Activated effector memory CD4-positive, alpha-beta T cell treated with anti-CD3 and anti-CD28 coated beads, Interleukin-2, amount 50 U/mL, for 16 hours (primary cell): ENCODE results near the gene LENG1.

Experiments
- DNase-seq: peaks from one replicate; pipeline ENCODE4 v3.0.0-alpha.2; 2020

LENG1 gene

DNA sequence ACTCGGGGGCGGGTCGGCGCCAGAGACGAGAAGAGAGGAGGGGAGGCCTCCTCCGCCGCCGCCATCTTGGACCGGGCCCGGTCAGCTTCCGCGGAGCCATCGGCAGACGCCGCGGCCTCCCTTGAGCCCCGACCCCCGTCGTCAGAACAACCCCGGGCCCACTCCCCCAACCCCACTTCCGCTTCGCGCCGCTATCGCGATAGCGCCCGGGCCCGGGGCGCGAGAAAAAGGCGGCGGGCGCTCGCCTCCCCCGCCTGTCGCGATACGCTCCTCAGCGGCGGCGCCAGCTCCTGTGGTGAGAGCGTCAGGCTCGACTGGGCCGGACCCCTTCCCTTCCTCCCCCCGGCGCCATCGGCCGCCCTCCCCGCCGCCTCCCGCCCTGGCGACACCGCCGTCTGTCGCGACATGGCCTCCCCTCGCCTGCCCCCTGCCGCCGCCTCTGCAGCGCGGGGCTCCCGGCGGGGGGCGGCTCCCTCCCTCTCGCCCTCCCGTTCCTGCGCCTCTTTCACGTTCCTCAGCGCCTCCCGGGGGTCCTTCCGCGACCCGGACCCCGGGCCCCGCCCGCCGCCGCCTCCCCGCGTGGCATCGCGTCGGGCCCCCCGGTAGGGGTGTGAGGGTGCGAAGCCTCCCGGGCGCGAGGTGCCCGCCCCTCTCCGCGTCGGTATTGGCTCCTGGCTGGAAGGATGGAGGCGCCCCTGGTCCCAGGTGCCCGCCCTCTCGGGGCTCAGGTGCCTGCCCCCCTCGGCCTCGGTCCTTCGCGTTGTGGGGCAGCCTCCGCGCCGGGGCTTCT, 21.6 kb downstream of the LENG1 start, which contains the start of gene CNOT3:
Gene CNOT3, plus strand, starts transcription at position 64 of the 790 bp plus-strand sequence. CDS start 5,217 bp downstream, outside the sequence.
- peak; percentile 76 for DNase-seq

DNA sequence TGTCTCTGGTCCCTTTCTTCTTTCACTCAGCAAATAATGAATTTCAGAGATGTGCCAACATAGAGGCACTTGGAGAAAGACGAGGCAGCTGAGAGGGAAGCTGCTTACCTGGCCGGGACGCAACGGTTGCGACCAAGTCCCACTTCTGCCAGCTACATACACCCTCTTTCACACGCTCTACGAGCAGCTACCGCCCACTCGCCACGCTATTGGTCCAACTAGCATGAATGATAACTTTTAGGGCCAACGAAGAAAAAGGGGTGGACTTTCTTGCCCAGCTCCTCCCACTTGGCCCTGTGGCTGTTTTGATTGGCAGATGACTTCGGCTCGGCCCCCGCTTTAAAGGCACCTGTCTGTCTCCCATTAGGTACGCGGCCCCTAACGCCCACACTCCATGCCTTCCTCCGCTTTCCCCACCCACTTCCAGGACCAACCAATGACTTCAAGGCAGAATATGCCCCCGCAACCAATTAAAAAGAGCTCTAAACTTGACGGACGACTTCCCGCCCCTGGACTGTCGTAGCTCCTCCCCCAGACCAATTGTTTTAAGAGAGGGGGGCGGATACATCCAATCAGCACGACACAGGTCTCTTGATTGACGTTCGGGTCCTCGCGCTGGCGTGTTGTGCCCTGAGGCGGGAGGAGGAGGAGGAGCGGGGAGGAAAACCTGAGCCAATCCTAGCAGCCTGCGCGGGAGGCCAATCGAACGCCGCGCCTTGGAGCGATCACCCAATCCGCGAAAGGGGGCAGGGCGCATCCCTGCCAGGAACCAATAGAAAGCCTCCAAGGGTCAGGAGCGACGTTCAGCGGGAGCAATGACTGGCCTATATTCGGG, 22.4 kb downstream of the LENG1 start:
- DNase-seq, result peak; percentile 100

DNA sequence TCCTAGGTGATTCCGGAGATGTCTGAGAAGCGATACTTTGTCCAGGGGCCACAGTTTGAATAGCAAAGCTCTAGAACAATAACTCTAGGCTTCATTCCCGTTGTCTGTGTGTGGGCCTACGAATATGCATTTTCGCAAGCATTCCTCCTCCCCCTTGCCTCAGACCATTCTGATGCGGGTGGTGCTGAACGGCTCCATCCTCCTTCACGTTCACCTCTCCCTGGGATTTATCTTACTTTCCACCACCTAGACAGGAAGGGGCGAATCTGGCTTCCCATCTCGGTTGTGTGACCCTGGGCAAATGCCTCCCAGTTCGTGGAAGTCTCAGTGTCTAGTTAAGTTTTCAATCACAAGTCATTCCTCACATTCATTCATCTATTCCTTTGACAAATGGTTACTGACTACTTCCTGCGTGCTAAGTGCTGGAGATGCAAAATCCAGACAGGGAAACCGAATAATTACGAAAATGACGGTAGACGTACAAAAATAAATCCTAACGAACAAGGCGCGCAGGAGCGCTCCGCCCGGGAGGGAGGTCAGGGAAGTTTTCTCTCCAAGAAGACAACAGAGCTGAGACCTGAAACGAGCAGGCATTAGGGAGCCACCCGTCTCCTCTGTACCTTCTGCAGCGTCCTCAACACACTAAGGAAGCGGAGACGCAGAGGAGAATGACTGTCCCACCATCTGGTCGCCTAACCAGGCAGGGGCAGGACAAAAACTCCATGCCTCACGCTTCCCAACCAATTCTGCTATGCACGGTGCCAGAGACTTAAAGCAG, 23.2 kb downstream of the LENG1 start:
- peak; percentile 67 for DNase-seq

DNA sequence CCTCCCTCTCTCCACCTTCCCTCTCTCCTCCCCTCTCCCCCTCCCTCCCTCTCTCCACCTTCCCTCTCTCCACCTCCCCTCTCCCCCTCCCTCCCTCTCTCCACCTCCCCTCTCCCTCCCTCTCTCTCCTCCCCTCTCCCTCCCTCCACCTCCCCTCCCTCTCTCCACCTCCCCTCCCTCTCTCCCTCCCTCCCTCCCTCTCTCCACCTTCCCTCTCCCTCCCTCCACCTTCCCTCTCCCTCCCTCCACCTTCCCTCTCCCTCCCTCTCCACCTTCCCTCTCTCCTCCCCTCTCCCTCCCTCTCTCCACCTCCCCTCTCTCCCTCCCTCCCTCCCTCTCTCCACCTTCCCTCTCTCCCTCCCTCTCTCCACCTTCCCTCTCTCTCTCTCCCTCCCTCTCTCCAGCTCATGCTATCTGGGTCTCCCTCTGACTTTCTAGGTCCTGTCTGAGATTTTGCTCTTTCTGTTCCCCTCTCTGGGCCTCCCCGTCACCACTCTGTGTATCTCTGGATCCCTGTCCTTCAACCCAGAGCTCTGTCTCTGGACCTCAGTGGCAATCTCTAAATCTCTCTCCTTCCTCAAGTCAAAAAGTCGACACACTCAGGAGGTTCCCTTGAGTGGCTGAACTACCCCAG, 25.4 kb downstream of the LENG1 start:
- no peak for DNase-seq

DNA sequence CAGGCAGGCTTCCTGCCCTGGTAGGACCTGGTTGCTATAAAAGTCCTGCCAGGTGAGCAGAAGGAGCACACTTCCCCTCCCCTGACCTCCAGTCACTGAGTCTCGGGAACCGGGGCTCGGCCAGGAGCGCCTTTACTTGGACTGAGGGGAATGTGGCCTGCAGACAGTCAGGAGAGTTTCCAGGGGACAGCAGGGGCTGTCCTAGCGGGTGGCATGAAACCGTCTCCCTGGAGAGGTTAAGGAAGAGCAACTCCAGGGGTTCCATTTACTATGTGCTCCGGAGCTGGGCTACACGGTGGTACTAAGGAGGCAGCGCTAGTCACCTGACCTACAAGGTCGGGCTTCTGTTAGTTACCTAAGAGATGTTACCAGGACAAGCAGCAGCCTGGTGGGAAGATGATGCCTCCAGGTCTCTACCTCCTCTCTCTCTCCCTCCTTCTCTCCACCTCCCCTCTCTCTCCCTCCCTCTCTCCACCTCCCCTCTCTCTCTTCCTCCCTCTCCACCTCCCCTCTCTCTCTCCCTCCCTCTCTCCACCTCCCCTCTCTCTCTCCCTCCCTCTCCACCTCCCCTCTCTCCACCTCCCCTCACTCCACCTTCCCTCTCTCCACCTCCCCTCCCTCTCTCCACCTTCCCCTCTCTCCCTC, 26.1 kb downstream of the LENG1 start:
- DNase-seq, result no peak

DNA sequence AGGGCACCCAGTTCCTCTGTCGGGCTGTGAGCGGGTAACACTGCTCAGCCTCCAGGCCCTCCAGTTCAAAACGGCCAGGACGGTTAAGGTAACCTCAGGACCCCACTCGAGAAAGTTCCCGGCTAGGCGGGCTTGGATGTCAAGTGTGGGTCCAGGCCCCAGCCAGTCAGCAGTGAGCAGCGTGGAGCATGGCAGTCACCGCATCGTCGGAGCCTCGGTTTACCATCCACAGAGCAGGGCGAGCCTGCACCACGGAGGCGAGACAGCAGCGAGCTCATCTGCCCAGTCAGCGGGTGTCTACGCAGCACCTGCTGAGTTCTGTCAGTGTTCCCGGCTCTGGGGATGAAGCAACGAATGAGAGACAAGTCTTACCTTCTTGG, 29.9 kb downstream of the LENG1 start:
- DNase-seq, result no peak

DNA sequence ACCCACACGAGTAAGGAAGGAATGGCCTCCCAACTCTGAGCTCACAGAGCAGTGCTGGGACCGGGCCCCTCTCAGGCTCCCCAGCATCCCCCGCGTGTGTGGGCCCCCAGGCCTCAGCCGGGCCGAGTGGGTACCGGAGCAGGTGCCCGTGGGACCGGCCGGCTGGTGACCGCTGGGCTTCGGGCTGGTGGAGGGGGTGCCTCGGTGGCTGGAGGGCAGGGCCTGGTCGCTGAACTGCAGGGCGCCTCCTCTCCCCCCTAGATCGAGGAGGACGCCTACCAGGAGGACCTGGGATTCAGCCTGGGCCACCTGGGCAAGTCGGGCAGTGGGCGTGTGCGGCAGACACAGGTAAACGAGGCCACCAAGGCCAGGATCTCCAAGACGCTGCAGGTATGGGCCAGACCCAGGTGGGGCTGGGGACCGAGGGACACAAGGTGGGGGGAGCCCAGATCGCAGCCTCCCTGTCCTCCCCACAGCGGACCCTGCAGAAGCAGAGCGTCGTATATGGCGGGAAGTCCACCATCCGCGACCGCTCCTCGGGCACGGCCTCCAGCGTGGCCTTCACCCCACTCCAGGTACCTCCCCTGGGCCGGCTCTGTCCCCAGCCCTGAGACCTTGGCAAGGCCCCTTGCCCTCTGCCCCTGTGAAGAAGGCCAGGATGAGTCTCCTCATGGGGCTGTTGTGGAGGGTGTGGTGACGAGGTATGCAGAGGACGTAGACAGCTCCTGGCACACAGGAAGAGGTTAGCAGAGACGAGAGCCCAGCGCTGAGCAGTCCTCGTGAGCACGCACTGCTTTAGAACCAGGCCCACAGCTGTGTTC, 30.5 kb downstream of the LENG1 start:
- DNase-seq, result no peak

DNA sequence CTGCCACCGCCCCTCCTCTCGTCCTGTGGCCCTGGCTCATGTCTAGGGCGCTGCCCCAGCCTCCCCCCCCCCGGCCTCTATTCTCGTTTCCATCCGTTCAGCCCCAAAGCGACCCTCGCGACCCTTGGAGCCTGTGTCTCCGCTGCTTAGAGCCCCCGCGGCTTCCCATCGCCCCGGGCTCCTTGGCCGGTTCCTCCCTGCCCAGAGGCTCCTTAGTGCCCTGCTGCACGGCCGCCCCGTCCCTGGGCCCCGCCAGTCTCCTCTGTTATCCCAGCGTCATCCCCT, 31.1 kb downstream of the LENG1 start:
- no peak for DNase-seq

DNA sequence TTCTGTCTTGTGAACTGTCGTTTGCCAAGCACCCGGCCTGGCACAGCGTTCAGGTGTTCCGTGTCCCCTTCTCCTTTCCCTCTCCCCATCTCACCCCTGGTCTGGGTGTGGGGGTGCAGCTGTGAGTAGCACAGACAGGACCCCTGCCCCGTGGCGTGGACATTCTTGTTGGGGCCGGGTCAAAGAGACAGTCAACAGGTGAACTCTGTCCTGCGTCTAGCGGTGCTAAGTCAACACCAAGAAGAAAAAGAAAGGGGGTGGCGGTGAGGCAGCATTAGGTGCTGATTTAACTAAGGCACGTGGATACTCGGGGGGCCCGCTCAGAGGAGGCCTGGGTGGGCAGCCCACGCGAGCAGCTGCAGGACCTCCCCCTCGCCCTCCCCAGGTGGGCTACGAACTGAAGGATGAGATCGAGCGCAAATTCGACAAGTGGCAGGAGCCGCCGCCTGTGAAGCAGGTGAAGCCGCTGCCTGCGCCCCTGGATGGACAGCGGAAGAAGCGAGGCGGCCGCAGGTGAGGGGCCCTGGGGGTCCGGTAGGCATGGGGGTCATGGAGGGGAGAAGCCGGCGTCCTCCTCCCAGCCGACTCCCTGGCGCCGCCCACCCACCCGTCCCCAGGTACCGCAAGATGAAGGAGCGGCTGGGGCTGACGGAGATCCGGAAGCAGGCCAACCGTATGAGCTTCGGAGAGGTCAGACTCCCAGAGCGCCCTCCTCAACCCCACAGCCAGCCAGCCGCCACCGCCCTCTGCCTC, 31.7 kb downstream of the LENG1 start:
- DNase-seq, result no peak

DNA sequence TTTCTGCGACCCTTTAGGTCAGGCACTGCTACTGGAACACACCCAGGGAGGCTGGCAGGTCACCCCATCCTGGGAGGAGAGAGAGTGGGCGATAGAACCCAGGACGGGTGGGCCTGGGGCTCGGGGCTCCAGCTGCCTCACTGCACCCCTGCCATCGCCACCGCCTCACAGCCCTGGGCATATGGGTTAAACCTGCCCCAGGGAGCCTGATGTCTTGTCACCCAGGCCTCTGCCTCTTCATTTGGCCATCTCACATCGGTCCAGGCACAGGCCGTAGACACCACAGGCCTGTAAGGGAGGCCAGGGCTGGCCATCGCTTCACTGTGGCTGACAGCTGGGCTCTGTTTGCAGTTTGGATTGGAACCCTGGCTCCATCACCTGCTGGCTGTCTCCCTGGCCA, 33.8 kb downstream of the LENG1 start:
- DNase-seq, result no peak

DNA sequence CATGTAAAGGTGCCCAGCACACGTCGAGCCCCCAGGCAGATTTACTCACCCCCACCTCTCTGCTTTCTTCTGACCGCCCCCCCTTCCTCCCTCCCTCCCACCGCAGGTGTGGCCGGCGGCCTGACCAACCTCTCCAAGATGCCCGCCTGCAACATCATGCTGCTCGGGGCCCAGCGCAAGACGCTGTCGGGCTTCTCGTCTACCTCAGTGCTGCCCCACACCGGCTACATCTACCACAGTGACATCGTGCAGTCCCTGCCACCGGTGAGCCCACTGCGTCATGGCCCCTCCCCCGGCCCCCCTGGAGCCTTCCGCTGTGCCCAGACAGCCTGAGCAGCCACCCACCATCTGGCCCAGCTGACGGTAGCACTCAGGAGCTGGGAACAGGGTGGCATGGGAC, 35.1 kb downstream of the LENG1 start:
- no peak for DNase-seq

DNA sequence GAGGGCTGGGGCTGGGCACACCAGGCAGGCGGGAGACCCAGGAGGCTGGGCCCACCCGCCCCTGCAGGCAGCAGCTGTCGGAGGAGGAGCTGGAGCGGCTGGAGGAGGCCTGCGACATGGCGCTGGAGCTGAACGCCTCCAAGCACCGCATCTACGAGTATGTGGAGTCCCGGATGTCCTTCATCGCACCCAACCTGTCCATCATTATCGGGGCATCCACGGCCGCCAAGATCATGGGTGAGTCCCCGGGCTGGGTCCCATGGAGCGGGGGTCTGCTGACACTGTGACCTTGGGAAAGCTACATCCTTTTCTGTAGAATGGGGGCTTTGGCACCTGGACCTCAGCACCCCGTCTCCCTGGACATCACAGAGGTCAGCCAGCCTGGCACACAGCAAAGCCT, 35.8 kb downstream of the LENG1 start:
- no peak for DNase-seq

DNA sequence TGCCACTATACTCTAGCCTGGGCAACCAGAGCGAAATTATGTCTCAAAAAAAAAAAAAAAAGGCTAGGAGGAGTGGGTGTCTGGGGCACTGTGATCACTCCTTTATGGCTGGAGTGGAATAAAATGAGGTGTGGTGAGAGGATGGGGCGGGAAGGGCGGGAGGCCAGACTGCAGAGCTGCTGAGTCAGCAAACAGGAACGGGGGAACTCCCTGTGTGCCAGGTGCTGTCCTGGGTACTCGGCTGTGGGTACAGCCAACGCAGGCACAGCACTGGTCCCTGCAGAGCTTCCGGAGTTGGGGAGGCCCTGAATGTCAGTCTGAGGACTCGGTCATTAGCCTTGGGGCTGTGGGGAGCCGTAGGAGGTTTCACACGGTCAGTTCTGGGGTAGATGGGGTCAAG, 38.3 kb downstream of the LENG1 start:
- DNase-seq, result no peak

DNA sequence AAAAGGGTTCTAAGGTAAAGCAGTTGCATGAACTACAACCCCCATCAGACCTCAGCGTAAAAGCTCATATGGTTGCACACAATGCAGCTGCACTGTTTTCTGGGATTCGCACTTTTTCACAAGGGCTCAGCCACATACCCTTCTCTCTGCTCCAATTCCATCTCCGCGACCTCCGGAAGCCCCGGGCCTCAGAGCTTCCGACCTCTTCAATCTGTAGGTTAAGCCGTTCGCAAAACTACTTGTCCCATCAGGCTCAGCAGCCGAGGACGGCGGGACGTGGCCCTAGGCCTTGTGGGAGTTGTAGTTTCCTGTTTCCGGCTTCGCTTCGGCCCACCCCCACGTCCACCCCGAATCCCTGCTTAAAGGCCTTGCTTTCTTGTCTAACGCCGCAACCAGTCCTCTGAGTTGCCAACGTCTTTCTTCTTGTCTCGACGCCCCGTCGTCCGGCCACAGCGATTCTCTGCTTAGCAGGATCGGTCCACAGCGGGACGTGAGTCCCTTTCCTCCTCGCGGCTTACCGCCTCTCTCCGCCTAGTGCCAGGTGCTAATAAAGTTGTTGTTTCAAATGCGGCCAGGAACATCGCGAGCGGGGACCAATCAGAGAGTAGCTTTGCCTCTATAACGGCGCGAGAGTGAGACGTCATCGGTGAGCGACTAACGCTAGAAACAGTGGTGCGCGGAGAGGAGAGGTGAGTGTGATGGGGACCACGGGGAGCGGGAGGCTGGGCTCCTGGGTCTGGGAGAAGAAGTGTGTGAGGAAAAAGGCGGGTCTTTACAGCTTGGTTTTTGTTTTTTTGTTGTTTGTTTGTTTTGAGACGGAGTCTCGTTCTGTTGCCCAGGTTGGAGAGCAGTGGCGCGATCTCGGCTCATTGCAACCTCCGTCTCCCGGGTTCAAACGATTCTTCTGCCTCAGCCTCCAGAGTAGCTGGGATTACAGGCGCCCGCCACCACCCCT, 44.1 kb downstream of the LENG1 start, which contains the start of the genes PRPF31 and TFPT:
Gene PRPF31, plus strand, starts transcription at position 646 of the 955 bp plus-strand sequence. CDS start 2,525 bp downstream, outside the sequence.
Gene TFPT, minus strand, starts transcription at position 549 of the 955 bp plus-strand sequence. Its CDS starts 388 bp downstream, at position 161.
- peak; percentile 99 for DNase-seq

DNA sequence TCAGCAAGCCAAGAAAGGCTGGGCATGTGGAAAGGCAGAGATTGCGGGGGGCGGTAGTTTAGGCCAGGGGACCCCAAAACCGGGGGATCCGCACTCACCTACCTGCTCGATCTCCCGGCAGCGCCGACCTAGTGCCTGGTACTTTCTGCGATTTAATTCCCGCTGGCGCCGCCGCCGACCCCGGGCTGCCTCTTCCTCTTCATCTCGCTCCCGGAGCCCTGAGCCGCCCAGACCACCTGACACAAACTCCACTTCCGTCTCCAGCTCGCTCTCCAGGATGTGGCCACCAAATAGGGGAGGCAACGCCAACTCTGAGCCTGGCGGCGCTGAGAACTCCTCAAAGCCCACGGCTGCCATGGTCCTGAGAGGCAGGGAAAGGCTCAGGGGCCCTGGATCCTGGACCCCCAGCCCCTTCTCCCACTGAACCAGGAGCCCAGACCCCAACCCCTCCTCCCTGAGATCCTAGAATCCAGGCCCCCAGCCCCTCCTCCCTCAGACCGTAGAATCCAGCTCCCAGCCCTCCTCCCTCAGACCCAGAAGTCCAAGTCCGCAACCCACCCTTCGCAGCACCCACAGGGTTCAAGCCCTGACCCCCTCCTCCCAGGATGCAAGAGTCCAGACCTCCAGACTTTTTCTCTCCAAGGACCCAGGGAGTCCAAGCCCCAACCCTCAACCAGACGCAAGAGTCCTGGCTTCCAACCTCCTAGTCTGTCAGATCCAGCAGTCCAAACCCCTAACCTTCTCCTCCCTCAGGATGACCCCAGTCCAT, 45.0 kb downstream of the LENG1 start:
- peak; percentile 83 for DNase-seq

DNA sequence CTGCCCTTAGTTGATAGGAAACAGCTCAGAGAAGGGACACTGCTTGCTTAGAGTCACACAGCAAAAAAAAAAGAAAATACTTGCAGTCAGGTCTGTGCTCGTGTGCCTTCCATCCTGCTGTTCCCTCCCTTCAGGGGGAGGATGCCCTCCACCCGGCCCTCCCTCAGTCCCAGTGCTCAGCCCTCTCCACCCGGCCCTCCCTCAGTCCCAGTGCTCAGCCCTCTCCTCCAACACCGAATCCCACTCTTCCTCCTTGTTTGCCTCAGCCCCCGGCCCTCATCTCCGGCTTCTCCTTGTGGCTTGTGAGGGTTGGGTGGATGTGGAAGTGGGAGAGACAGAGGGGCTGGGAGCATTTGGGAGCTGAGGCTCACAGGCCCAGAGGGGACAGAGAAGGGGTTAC, 49.9 kb downstream of the LENG1 start:
- no peak for DNase-seq

DNA sequence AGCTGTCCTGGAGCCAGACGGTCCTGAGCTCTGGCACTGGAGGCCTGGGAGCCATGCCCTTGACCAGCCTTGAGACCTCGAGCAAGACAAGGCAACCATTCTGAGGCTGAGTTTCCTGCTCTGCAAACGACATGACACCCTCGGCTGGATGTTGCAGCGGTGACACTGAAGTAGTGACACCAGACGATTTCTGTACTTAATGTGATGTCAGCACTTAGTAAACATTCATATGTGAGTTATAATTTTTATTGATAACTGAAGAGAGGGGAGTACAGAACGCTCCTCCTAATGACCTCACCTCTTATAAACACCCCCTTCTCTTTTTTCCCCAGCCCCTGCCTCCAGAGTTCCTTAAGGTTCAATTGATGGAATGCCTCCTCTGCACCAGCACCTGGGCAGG, 51.0 kb downstream of the LENG1 start:
- no peak for DNase-seq

DNA sequence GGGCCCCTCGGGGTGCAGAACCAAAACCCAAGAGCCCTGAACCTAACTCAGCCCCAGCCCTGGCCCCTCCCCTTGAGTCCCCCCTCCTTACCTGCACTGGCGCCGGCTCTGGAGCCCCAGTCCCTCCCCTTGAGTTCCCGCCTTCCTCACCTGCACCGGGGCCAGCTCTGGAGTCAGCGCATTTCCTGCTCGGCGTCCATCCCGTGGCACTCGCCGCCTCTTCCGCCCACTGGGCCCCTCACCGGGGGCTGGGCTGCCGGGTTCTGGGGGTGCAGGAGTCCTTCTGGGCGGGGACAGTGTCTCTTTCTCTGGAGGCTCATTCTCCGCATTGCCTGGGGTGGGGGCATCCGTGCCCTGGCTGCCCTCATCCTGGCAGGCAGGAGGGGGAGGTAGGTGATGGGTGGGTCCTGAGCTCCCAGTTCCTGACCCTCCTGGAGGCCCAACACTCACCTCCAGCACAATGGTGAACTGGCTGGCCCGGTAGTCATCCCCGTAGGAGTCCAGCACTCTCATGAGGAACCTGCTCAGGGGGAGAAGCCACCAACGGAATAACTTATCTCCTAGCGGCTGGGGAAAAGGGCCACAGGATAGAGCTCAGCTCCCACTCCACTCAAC, 51.5 kb downstream of the LENG1 start:
- DNase-seq, result peak; percentile 53
